Neural progenitor cell (in vitro differentiated cells): ENCODE measurements around the gene BMF. TPM values are rescaled to one million over a fixed set of nuclear protein-coding genes. Genes with fewer than 3 reads are reported as not detected.

Experiments used
- DNase-seq: peaks from one replicate; pipeline ENCODE4 v3.0.0-alpha.2; 2016; ENCODE audit warnings: low spot score
- H2AFZ ChIP-seq: fragments of 200-600 bp; sonication (generic); replicated peaks from 2 replicates; pipeline ENCODE4 v1.6.1; 2016; ENCODE audit warnings: antibody characterized with exemption
- H3F3A ChIP-seq: fragments of 200-600 bp; sonication (generic); 2 replicates; pipeline ENCODE4 v1.6.1; 2016; ENCODE audit warnings: antibody characterized with exemption, low read depth
- H3K27ac ChIP-seq: fragments of 200-600 bp; sonication (generic); 2 replicates; pipeline ENCODE4 v1.5.1; 2016; ENCODE audit warnings: mild to moderate bottlenecking
- H3K27me3 ChIP-seq: fragments of 200-600 bp; sonication (generic); 2 replicates; pipeline ENCODE4 v1.6.1; 2016; ENCODE audit warnings: mild to moderate bottlenecking, moderate library complexity
- H3K36me3 ChIP-seq: fragments of 200-600 bp; sonication (generic); 2 replicates; pipeline ENCODE4 v1.5.1; 2016
- H3K4me1 ChIP-seq: fragments of 200-600 bp; sonication (generic); 2 replicates; pipeline ENCODE4 v1.6.1; 2016; ENCODE audit warnings: mixed run types
- H3K4me2 ChIP-seq: fragments of 200-600 bp; sonication (generic); 2 replicates; pipeline ENCODE4 v1.6.1; 2016
- H3K4me3 ChIP-seq: fragments of 200-600 bp; sonication (generic); 2 replicates; pipeline ENCODE4 v1.5.1; 2016
- H3K79me2 ChIP-seq: fragments of 200-600 bp; sonication (generic); 2 replicates; pipeline ENCODE4 v1.6.1; 2016; ENCODE audit warnings: low read depth
- H3K9ac ChIP-seq: fragments of 200-600 bp; sonication (generic); 2 replicates; pipeline ENCODE4 v1.6.1; 2016
- H3K9me3 ChIP-seq: fragments of 200-600 bp; sonication (generic); 2 replicates; pipeline ENCODE4 v1.5.1; 2016; ENCODE audit warnings: low read depth
- H4K20me1 ChIP-seq: fragments of 200-600 bp; sonication (generic); 2 replicates; pipeline ENCODE4 v1.6.1; 2016; ENCODE audit warnings: low read depth
- H3K27ac Mint-ChIP-seq: 3 replicates; pipeline ENCODE4 v1.8.0; 2021; ENCODE audit warnings: mixed read lengths
- H3K27me3 Mint-ChIP-seq: 2 replicates; pipeline ENCODE4 v1.8.0; 2022; ENCODE audit warnings: low read depth, mild to moderate bottlenecking, inconsistent platforms, moderate library complexity, mixed read lengths; ENCODE audit not compliant: insufficient read depth
- H3K36me3 Mint-ChIP-seq: 3 replicates; pipeline ENCODE4 v1.8.0; 2021; ENCODE audit warnings: mixed read lengths
- H3K4me1 Mint-ChIP-seq: 3 replicates; pipeline ENCODE4 v1.8.0; 2021; ENCODE audit warnings: mixed read lengths
- H3K4me3 Mint-ChIP-seq: 3 replicates; pipeline ENCODE4 v1.8.0; 2021; ENCODE audit warnings: mild to moderate bottlenecking, moderate library complexity, mixed read lengths
- H3K9me3 Mint-ChIP-seq: 3 replicates; pipeline ENCODE4 v1.8.0; 2020; ENCODE audit warnings: mixed read lengths
- CTCF ChIP-seq: fragments of 200-600 bp; sonication (generic); IDR thresholded peaks from 2 replicates; pipeline ENCODE4 v1.5.1; 2017; ENCODE audit warnings: antibody characterized with exemption, mild to moderate bottlenecking
- EZH2 ChIP-seq: fragments of 200-600 bp; sonication (generic); IDR thresholded peaks from 2 replicates; pipeline ENCODE4 v1.6.1; 2017; ENCODE audit warnings: antibody characterized with exemption, mild to moderate bottlenecking, moderate library complexity
- EZH2phosphoT487 ChIP-seq: fragments of 200-600 bp; sonication (generic); IDR thresholded peaks from 2 replicates; pipeline ENCODE4 v1.6.1; 2017; ENCODE audit warnings: antibody characterized with exemption
- total RNA-seq: library from RNA; depleted of rRNA; stranded (reverse); fragments of >200 nt; gene quantifications from 2 replicates; pipeline ENCODE4 v1.2.3, GENCODE V29; 2015; ENCODE audit warnings: low replicate concordance

BMF gene
- total RNA-seq, 1 donor from 2014 or later, result 8.0 TPM

- H3K9ac ChIP-seq, result no peak overlapping the region
- peak overlapping the region; percentile 79 for H3K4me3 Mint-ChIP-seq
- no peak overlapping the region for H3K27ac ChIP-seq
- H3F3A ChIP-seq, result peaks cover 48% of the 10 kb centered on the region
- H4K20me1 ChIP-seq, result peaks cover 27% of the 10 kb centered on the region
- peak overlapping the region; percentile 85 for H3K27ac Mint-ChIP-seq
- no peaks in the 10 kb centered on the region for H3K9me3 Mint-ChIP-seq
- H3K4me1 Mint-ChIP-seq, result peaks cover 80% of the 10 kb centered on the region
- no peak for TF ChIP-seq EZH2
- TF ChIP-seq EZH2phosphoT487, result no peak
- no peak for TF ChIP-seq CTCF
- no peaks in the 10 kb centered on the region for H3K79me2 ChIP-seq
- no peaks in the 10 kb centered on the region for H3K36me3 ChIP-seq
- H3K4me3 ChIP-seq, result no peak overlapping the region
- H3K27me3 ChIP-seq, result peaks cover 35% of the 10 kb centered on the region
- H3K4me2 ChIP-seq, result peak overlapping the region; percentile 74
- H3K9me3 ChIP-seq, result no peaks in the 10 kb centered on the region
- H2AFZ ChIP-seq, result no peak overlapping the region
- DNase-seq, result no peak
- peaks cover 6% of the 10 kb centered on the region for H3K36me3 Mint-ChIP-seq
- H3K4me1 ChIP-seq, result peaks cover 44% of the 10 kb centered on the region
- H3K27me3 Mint-ChIP-seq, result peaks cover 28% of the 10 kb centered on the region
Observed at GRCh38 chr15:40110866-40111550, 2.3 kb upstream of the BMF start.

GRCh38 chr15:40108061-40108854, 421 bp downstream of the BMF start:
- Histone ChIP-seq H3K36me3 (no peaks in the 10 kb centered on the region), H3F3A (peaks cover 63% of the 10 kb centered on the region), H3K9ac (no peak overlapping the region), H3K9me3 (no peaks in the 10 kb centered on the region), H3K4me3 (peak overlapping the region; percentile 92), H3K4me1 (peaks cover 61% of the 10 kb centered on the region), H4K20me1 (peaks cover 48% of the 10 kb centered on the region), H3K27ac (no peak overlapping the region), H3K27me3 (peaks cover 31% of the 10 kb centered on the region), H3K4me2 (peak overlapping the region; percentile 94), H2AFZ (peak overlapping the region; percentile 83), H3K79me2 (no peaks in the 10 kb centered on the region)
- peak; percentile 21 for TF ChIP-seq EZH2
- no peak for TF ChIP-seq EZH2phosphoT487
- peaks cover 86% of the 10 kb centered on the region for H3K4me1 Mint-ChIP-seq
- peaks cover 16% of the 10 kb centered on the region for H3K36me3 Mint-ChIP-seq
- peak overlapping the region; percentile 50 for H3K27ac Mint-ChIP-seq
- peaks cover 27% of the 10 kb centered on the region for H3K27me3 Mint-ChIP-seq
- peak; percentile 52 for DNase-seq
- no peaks in the 10 kb centered on the region for H3K9me3 Mint-ChIP-seq
- peak overlapping the region; percentile 96 for H3K4me3 Mint-ChIP-seq

GRCh38 chr15:40106203-40107161, 2.2 kb downstream of the BMF start:
- Histone ChIP-seq H3K4me1 (peaks cover 52% of the 10 kb centered on the region), H3K79me2 (no peaks in the 10 kb centered on the region), H3K9me3 (no peaks in the 10 kb centered on the region), H2AFZ (no peak overlapping the region), H3K36me3 (no peaks in the 10 kb centered on the region), H3F3A (peaks cover 51% of the 10 kb centered on the region), H3K4me2 (peak overlapping the region; percentile 94), H3K27ac (no peak overlapping the region), H3K9ac (no peak overlapping the region), H3K27me3 (peaks cover 46% of the 10 kb centered on the region), H4K20me1 (peaks cover 46% of the 10 kb centered on the region), H3K4me3 (peak overlapping the region; percentile 11)
- DNase-seq, result peak; percentile 95
- peaks cover 22% of the 10 kb centered on the region for H3K27me3 Mint-ChIP-seq
- peak overlapping the region; percentile 96 for H3K4me3 Mint-ChIP-seq
- peak overlapping the region; percentile 33 for H3K27ac Mint-ChIP-seq
- peaks cover 77% of the 10 kb centered on the region for H3K4me1 Mint-ChIP-seq
- peaks cover 27% of the 10 kb centered on the region for H3K36me3 Mint-ChIP-seq
- no peaks in the 10 kb centered on the region for H3K9me3 Mint-ChIP-seq
- TF ChIP-seq EZH2 (no peak), EZH2phosphoT487 (no peak), CTCF (no peak)
